HUES6 (cell line): ENCODE data around the gene PDE4D.
"Not testable (repeated sequence)": the region's sequence is repeated elsewhere in the genome, so short reads cannot be mapped to it uniquely, and the experiment has no call there.

ENCODE experiments used
- H3K27ac ChIP-seq: 2 replicates; pipeline ENCODE4 v1.7.0; 2013; ENCODE audit warnings: low read depth, mild to moderate bottlenecking, low read length, inconsistent platforms
- H3K27me3 ChIP-seq: 2 replicates; pipeline ENCODE4 v1.6.1; 2013; ENCODE audit warnings: low read length; ENCODE audit not compliant: control insufficient read depth, insufficient read depth
- H3K36me3 ChIP-seq: 2 replicates; pipeline ENCODE4 v1.6.1; 2013; ENCODE audit warnings: low read length; ENCODE audit not compliant: control insufficient read depth, insufficient read depth
- H3K4me1 ChIP-seq: 2 replicates; pipeline ENCODE4 v1.6.1; 2013; ENCODE audit warnings: low read length; ENCODE audit not compliant: control insufficient read depth, insufficient read depth
- H3K4me3 ChIP-seq: 2 replicates; pipeline ENCODE4 v1.5.1; 2013; ENCODE audit warnings: low read depth, low read length
- H3K9ac ChIP-seq: one replicate; pipeline ENCODE4 v1.6.1; 2013; ENCODE audit warnings: mild to moderate bottlenecking, low read length
- H3K9me3 ChIP-seq: 2 replicates; pipeline ENCODE4 v1.6.1; 2013; ENCODE audit warnings: low read depth, low read length; ENCODE audit not compliant: control insufficient read depth, insufficient read depth

Gene PDE4D

GRCh38 chr5:59604111-59604510 is 289.4 kb downstream of the PDE4D start:
- Histone ChIP-seq H3K27ac (no peak overlapping the region), H3K4me3 (no peak overlapping the region), H3K4me1 (peaks cover 16% of the 10 kb centered on the region), H3K27me3 (no peaks in the 10 kb centered on the region), H3K9me3 (no peaks in the 10 kb centered on the region), H3K36me3 (no peaks in the 10 kb centered on the region), H3K9ac (no peak overlapping the region)

GRCh38 chr5:59600998-59601397 is 292.5 kb downstream of the PDE4D start:
- Histone ChIP-seq H3K36me3 (no peaks in the 10 kb centered on the region), H3K9me3 (no peaks in the 10 kb centered on the region), H3K27ac (no peak overlapping the region), H3K4me3 (no peak overlapping the region), H3K9ac (no peak overlapping the region), H3K4me1 (peaks cover 8% of the 10 kb centered on the region; the same call in 1 of the 2 replicates), H3K27me3 (no peaks in the 10 kb centered on the region)

GRCh38 chr5:59600153-59600552 is 293.4 kb downstream of the PDE4D start:
- Histone ChIP-seq H3K4me3 (no peak overlapping the region), H3K9me3 (no peaks in the 10 kb centered on the region), H3K27ac (no peak overlapping the region), H3K27me3 (no peaks in the 10 kb centered on the region), H3K36me3 (no peaks in the 10 kb centered on the region), H3K4me1 (peaks cover 12% of the 10 kb centered on the region), H3K9ac (no peak overlapping the region)

- H3K4me3 ChIP-seq: no peak overlapping the region
- no peaks in the 10 kb centered on the region for H3K9me3 ChIP-seq
- no peaks in the 10 kb centered on the region for H3K27me3 ChIP-seq
- no peak overlapping the region for H3K9ac ChIP-seq
- H3K4me1 ChIP-seq: peaks cover 12% of the 10 kb centered on the region
- H3K36me3 ChIP-seq: no peaks in the 10 kb centered on the region
- H3K27ac ChIP-seq: no peak overlapping the region
Observed at GRCh38 chr5:59599729-59600128, 293.8 kb downstream of the PDE4D start.

GRCh38 chr5:59598547-59598874 is 295.0 kb downstream of the PDE4D start:
- H3K9me3 ChIP-seq: no peaks in the 10 kb centered on the region
- peaks cover 12% of the 10 kb centered on the region for H3K4me1 ChIP-seq
- H3K9ac ChIP-seq: no peak overlapping the region
- H3K4me3 ChIP-seq: no peak overlapping the region
- H3K27me3 ChIP-seq: no peaks in the 10 kb centered on the region
- H3K36me3 ChIP-seq: no peaks in the 10 kb centered on the region
- no peak overlapping the region for H3K27ac ChIP-seq

GRCh38 chr5:59597690-59598546 is 295.6 kb downstream of the PDE4D start:
- peaks cover 12% of the 10 kb centered on the region for H3K4me1 ChIP-seq
- no peaks in the 10 kb centered on the region for H3K27me3 ChIP-seq
- no peaks in the 10 kb centered on the region for H3K9me3 ChIP-seq
- no peak overlapping the region; the same call in 1 of the 2 replicates for H3K27ac ChIP-seq
- H3K9ac ChIP-seq: no peak overlapping the region
- no peak overlapping the region for H3K4me3 ChIP-seq
- no peaks in the 10 kb centered on the region for H3K36me3 ChIP-seq

- Histone ChIP-seq H3K4me3 (no peak overlapping the region), H3K36me3 (no peaks in the 10 kb centered on the region), H3K27me3 (no peaks in the 10 kb centered on the region), H3K9ac (no peak overlapping the region), H3K27ac (no peak overlapping the region), H3K4me1 (peaks cover 12% of the 10 kb centered on the region), H3K9me3 (no peaks in the 10 kb centered on the region)
Observed at GRCh38 chr5:59596586-59597350, 296.8 kb downstream of the PDE4D start.

GRCh38 chr5:59594118-59594517 is 299.4 kb downstream of the PDE4D start:
- H3K27me3 ChIP-seq, H3K27ac ChIP-seq, H3K4me3 ChIP-seq, H3K9ac ChIP-seq, H3K36me3 ChIP-seq, H3K9me3 ChIP-seq: not testable (repeated sequence)
- peaks cover 12% of the 10 kb centered on the region for H3K4me1 ChIP-seq

- H3K27me3 ChIP-seq: no peaks in the 10 kb centered on the region
- no peaks in the 10 kb centered on the region for H3K9me3 ChIP-seq
- no peaks in the 10 kb centered on the region for H3K36me3 ChIP-seq
- no peak overlapping the region for H3K9ac ChIP-seq
- no peak overlapping the region for H3K4me3 ChIP-seq
- peaks cover 12% of the 10 kb centered on the region for H3K4me1 ChIP-seq
- no peak overlapping the region for H3K27ac ChIP-seq
Observed at GRCh38 chr5:59593439-59594007, 300.0 kb downstream of the PDE4D start.

- H3K9ac ChIP-seq: no peak overlapping the region
- no peak overlapping the region for H3K4me3 ChIP-seq
- no peak overlapping the region for H3K27ac ChIP-seq
- peaks cover 15% of the 10 kb centered on the region for H3K4me1 ChIP-seq
- H3K27me3 ChIP-seq: no peaks in the 10 kb centered on the region
- no peaks in the 10 kb centered on the region for H3K36me3 ChIP-seq
- no peaks in the 10 kb centered on the region for H3K9me3 ChIP-seq
Observed at GRCh38 chr5:59592101-59592500, 301.4 kb downstream of the PDE4D start.

GRCh38 chr5:59591162-59591561 is 302.4 kb downstream of the PDE4D start:
- Histone ChIP-seq H3K27me3 (no peaks in the 10 kb centered on the region), H3K9me3 (no peaks in the 10 kb centered on the region), H3K9ac (no peak overlapping the region), H3K4me3 (no peak overlapping the region), H3K27ac (no peak overlapping the region), H3K36me3 (no peaks in the 10 kb centered on the region), H3K4me1 (peaks cover 22% of the 10 kb centered on the region)
